ENCODE data around the gene MCF2L.

DNA sequence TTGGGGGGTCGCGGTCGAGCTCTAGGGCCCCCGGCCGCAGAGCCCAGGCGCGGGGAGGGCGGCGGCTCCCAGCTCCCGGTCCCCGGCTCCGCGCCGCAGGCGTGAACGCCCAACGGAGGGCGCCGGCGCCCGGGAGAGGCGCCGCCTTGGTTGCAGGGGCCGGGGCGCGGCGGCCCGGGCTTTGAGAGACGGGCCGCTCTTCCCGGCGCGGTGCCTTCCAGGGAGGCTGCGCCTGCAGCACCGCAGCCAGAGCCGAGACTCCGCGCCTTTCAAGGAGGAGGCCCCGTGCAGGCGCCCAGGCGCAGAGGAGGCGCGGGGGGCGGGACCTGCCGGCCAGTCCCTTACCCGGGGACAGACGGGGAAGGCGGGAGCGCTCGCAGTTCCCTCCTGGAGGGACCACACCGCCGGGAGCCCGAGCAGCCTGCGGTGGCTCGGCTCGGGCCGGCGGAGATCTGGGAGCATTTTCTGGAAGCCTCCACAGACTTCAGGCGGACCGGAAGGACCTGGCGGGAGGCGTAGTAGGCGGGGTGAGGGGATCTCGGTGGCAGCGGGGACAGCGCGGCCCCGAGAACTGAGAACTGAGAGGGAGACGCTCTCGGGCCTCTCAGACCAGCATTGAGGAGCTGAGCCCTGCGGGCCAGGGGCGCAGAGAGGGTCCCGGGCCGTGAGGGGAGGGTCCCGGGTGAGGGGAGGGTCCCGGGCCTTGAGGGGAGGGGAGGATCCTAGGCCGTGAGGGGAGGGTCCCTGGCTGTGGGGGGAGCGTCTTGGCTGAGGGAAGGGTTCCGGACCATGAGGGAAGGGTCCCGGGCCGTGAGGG, 25.5 kb upstream of the MCF2L start:
- no peak for TF ChIP-seq SPI1 (IDR thresholded peaks at IDR 0.05; ENCODE audit: borderline replicate concordance, low read depth)
- no peak for TF ChIP-seq CTCF (IDR thresholded peaks at IDR 0.05; ENCODE audit: insufficient read depth, low read length)
- TF ChIP-seq POLR2AphosphoS5 (IDR thresholded peaks at IDR 0.05; ENCODE audit: low read depth): no peak
- TF ChIP-seq GABPA (IDR thresholded peaks at IDR 0.05; ENCODE audit: low read depth): no peak

Data from HL-60 (cell line).